GM21526 (cell line): ENCODE data around the gene ASXL2.
"Not testable (repeated sequence)": the region's sequence is repeated elsewhere in the genome, so short reads cannot be mapped to it uniquely, and the experiment has no call there.

Experiments
- ATAC-seq: cut with Tn5 transposase; IDR thresholded peaks from one replicate; pipeline ENCODE4 v1.9.1; 2021; ENCODE audit warnings: moderate library complexity; ENCODE audit not compliant: unreplicated experiment, low FRiP score

The ASXL2 gene

DNA sequence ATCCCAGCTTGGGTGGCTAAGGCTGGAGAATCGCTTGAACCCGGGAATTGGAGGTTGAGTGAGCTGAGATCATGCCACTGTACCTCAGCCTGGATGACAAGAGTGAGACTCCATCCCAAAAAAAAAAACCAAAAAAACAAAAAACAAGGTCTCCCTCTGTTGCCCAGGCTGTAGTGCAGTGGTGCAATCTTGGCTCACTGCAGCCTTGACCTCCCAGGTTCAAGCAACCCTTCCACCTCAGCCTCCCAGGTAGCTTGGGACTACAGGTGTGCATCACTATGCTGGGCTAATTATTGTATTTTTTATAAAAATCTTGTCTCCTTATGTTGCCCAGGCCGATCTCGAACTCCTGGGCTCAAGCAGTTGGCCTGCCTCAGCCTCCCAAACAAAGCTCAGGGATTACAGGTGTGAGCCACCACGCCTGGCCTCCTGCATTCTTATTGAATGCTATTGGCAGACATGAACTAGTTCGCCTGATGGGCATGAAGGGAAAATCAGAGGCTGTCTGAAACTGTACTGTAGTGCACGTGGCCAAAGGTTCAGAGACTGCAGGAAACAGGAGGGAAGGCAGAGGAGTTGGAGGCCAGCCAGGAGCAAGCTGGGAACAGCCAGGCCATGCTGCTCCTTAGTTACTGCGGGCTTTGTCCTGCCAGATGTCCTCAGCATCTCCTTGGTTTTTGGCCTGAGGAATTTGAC, 16.0 kb upstream of the ASXL2 start:
- no peak for ATAC-seq

DNA sequence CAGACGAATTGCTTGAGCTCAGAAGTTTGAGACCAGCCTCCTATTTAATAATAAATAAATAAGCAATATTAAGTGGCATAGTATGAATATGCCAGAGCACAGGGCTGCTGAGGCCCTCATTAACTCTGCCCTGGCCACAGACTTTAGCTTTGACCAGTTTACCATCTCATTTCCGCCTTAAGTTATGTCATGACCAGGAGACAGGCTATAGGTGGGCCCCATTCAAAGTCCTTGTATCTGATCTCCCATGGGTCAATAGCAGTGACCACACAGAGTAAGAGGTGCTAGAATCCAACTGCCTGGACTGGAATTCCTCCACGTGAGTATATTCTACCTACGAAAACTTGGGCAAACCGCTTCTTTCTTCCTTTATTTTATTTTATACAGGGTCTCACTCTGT, 13.4 kb upstream of the ASXL2 start:
- ATAC-seq = no peak

DNA sequence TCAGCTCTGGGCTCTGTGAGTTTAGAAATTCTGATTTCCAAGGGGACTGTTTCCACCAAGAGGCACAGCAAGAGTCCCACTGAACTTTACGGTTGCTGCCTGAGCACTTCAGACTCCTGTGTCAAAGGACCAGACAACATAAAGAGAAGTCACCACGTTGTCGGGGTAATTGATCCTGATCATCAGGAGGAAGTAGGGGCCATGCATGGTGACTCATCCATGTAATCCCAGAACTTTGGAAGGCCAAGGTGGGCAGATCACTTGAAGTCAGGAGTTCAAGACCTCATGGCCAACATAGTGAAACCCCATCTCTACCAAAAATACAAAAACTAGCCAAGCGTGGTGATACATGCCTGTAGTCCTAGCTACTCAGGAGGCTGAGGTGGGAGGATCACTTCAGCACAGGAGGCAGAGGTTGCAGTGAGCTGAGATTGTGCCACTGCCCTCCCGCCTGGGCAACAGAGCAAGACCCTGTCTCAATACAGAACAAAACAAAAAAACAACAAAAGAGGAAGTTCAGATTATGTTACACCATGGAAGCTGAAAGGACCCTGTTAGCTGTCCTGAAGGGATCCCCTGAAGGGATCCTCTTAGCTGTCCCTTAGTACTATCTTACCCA, 9.4 kb upstream of the ASXL2 start:
- no peak for ATAC-seq

DNA sequence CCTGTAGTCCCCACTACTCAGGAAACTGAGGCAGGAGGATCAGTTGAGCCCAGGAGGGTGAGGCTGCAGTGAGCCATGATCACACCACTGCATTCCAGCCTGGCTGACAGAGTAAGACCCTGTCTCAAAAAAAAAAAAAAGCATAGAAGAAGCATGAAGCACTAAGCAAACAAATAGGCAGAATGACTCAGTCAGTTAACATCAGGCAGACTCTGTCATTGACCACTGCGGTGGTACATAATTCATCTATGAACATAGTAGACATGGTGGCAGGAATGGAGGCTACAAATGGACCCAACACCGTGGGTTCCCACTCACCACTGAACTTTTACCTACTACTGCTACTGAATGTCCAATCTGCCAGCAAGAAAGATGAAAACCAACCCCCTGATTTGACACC, 7.6 kb upstream of the ASXL2 start:
- ATAC-seq = no peak

DNA sequence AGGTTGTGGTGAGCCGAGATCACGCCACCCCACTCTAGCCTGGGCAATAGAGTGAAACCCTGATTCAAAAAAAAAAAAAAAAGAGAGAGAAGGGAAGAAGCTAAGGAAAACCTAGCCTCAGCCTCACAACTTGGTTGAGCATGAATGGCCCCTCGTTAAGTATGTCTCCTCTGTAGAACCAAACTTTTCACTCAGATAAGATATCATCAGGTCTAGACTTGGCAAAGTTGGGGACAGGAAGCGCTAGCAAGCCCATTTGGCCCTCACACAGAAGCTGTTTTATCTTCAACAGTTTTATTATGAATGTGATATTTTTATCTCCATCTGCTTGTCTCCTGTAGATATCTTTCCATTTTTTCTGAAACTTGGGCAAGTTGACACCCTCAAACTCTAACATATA, 3.5 kb upstream of the ASXL2 start:
- ATAC-seq = no peak

DNA sequence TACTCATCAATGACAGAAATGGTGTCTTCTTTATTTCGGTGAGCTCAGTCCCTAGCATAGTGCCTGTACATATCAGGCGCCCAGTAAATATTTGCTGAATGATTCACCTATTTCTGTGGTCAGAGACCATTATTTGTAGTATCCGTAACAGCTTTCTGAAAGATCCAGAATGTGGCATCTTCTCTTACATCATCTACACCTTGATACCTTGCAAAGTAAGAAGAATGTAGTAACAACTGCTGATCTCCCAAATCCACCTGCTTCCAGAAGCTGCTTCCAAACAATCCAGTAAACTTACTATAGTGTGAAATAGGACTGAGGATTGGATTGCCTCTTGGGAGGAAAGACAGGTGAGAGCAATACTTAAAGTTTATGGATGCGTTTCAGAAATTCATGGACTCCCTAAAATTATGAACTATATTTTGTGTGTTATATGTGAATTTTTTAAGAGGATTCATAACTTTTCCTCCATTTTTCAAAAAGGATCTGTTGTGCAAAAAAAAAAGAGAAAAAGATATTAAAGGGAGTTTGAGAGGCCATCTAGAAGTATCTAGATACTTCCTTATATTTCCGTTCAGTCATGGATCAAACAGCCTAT, 945 bp upstream of the ASXL2 start:
- ATAC-seq = no peak

DNA sequence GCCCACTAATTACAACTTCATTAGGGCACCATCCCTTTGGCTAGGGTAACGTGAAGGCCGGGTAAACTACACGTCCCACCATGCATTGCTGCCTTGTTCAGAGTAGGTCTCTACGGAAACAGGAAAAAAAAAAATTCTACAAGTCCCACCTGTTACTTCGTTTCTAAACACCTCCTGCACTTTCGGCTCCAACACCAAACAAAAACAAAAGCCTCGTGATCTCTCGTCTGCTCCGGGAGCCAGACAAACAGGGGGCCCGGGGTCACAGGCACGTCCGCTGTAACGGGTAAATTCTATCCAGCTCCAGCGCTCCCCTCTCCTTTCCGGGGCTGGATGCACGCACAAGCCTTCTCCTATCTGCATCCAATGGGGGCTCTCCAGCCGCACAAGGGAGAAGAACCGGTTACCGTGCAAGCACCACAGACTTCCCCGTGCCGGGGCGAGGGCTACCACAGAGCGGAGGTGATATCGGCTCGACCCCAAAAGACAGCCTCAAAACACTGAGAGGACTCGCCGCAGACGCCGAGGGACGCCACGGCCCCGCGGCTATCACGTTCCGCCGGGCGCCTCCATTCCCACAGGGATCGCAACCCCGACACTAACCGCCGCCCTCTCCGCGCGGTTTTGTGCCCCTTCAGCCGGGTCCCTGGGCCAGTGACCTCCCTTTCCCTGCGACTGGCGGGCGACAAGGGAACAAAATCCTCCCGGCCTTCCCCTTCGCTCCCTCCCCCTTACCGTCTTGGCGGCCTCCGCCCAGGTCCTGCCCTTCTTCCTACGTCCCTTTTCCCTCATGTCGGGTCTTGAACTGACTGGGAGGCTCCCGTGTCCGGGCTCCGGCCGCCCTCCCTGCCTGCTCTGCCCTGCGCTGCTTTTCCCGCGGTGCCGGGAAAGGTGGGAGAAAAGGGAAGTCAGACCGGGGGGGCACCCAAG, 591 bp downstream of the ASXL2 start:
- peak; percentile 40 for ATAC-seq

DNA sequence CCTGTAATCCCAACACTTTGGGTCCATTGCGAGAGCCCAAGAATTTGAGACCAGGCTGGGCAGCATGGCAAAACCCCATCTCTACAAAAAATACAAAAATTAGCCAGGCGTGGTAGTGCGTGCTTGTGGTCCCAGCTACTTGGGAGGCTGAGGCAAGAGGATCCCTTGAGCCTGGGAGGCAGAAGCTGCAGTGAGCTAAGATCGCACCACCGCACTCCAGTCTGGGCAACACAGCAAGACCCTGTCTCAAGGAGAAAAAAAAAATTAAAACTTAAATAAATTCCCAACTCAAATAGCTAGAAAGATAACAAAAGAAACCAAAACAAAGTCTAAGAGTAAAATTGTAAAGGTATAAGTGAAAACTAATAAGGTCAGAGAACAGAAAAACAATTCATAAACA, 6.2 kb downstream of the ASXL2 start:
- no peak for ATAC-seq

DNA sequence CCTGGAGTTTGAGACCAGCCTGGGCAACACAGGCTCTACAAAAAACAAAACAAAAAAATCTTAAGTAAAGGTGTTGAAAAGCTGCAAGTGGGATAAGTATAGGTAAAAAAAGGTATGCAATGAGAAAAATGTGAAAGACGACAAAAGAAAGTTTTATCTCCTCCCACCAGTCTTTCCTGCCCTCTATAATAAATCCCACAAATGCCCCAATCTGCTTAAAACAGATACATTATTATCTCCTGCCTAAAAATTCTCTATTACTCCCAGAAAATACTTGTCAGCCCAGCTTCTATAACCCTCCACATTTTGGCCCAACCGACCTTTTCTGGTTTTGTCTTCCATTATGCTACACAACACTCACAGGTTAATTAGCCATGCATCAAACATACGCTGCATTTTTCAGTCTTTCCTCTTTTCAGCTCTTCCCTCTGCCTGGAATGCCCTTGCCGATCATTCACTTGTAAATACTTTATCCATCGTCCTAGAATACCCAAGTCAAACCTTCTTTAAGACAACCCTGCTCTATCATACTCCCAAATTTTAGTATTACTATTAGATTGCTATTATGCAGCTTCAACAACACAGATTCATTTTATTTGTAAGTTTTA, 10.8 kb downstream of the ASXL2 start:
- ATAC-seq = no peak

DNA sequence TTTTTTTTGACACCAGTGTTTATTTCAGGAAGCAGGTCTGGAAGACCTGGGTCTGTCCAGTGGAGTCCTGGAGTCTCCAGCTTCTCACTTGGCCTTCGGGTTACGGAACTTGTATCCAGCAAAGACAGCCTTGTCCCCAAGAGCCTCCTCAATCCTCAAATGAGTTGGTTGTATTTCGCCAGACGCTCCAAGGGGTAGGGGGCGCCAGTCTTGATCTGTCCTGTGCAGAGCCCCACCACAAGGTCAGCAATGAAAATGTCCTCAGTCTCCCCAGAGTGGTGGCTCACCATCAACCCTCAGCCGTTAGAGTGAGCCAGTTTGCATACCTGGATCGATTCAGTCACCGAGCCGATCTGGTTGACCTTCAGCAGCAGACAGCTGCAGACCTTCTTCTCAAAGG, 21.9 kb downstream of the ASXL2 start:
- ATAC-seq = no peak

DNA sequence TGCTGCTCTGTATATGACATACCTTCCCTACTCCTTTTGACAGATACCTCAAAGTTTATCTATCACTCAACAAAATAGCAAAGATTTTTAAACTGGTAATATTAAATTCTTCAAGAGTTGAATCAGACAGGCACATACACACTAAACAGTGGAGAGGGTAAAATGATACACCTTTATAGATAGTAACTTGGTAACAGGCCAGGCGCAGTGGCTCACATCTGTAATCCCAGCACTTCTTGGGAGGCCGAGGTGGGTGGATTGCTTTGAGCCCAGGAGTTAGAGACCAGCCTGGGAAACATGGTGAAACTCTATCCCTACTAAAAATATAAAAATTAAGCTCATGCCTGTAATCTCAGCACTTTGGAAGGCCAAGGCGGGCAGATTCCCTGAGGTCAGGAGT, 23.2 kb downstream of the ASXL2 start:
- no peak for ATAC-seq

DNA sequence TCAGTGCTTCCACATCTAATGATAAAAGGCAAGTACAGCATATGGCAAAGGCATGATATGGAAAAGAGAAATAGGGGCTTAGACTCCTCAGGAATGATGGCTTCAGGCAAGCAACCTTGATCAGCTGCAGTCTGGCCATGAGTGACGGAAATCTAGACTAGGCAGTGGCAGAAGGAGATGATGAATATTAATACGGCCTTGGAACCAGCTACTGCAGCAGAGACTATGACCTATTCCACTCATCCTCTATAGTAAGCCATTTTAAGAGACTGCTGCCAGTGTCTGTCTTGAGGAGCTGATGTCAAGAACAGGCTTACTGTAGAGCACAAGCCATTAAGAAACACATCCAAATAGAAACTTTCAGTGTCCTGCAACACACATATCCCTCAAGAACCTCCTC, 23.7 kb downstream of the ASXL2 start:
- ATAC-seq = no peak

DNA sequence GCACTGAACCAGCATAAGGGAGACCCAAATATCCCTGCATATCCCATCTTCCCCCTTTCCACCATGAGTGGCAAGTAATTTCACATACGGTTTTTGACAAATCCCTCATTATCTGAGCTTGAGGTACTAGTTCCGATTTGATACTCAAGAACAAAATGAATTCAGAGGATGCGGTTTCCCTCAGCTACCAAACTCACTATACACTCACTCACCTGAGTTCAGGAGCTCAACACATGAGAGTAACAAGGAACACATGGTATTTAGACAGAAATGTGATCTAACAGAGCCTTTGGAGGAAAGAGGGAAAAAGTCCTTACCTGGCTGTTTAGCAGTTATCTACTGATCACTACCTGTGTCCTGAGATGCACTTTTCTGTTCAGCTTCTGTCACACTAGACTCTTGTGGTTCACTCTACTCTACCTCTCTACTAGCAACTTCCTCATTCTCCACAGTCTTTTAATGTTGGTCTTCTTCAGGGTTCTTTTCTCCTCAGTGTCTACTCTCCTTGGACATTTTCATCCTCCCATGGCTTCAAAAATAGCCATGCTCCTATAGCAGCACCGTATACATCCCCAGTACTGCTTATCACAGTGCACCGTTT, 25.1 kb downstream of the ASXL2 start:
- ATAC-seq = no peak

DNA sequence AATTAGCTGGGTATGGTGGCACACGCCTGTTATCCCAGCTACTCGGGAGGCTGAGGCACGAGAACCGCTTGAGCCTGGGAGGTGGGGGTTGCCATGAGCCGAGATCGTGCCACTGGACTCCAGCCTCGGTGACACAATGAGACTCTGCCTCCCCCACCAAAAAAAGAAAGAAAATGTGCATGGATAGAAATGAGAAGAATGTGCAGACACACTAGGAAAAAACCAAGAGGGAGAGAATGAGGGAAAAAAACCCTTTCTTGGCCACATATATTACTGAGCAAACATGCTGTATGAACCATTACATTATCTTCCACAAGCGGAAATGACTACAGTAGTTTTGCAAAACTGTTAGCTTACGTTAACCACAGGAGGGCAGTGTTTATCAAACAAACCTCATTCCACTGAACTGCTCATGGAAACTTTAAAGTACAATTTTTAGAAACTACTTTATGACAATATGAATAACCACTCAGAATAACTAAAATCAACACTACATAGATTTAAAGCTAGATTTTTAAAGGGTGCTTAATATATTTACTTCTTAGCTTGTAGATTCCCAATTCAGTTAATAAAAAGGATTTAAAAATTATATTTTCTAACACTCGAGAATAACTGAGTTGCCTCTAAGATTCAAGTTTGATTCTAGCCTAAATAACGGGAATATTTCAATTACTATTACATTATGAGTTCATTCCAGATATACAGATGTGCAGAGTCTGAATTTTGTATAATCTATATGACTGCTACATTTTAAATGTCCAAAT, 26.4 kb downstream of the ASXL2 start:
- ATAC-seq = peak; percentile 75

DNA sequence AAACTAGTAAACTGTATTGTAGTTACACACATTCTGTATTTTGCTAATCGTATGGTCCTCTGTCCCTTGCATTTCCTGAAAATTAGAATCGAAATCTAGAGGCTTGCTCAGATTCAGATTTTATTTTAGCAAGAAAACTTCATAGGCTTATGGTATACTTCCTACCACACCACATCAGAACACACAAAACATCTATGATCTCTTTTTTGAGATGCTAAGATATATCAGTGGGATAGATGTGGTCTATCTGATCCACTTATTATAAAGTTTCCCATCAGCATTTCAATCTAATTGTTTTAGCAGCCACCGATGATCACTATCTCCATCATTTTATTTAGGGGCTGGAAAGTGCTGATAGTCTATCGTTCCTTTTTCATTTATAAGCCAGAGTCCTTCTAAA, 27.9 kb downstream of the ASXL2 start:
- not testable (repeated sequence) for ATAC-seq

DNA sequence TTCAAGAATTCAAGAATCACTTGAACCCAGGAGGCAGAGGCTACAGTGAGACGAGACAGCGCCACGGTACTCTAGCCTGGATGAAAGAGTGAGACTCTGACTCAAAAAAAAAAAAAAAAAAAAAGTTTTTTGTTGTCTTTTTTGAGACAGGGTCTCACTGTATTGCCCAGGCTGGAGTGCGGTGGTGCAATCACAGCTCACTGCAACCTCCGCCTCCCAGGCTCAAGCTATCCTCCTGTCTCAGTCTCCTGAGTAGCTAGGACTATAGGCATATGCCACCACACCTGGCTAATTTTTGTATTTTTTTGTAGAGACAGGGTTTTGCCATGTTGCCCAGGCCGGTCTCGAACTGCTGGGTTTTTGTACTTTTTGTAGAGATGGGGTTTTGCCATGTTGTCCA, 28.9 kb downstream of the ASXL2 start:
- not testable (repeated sequence) for ATAC-seq

DNA sequence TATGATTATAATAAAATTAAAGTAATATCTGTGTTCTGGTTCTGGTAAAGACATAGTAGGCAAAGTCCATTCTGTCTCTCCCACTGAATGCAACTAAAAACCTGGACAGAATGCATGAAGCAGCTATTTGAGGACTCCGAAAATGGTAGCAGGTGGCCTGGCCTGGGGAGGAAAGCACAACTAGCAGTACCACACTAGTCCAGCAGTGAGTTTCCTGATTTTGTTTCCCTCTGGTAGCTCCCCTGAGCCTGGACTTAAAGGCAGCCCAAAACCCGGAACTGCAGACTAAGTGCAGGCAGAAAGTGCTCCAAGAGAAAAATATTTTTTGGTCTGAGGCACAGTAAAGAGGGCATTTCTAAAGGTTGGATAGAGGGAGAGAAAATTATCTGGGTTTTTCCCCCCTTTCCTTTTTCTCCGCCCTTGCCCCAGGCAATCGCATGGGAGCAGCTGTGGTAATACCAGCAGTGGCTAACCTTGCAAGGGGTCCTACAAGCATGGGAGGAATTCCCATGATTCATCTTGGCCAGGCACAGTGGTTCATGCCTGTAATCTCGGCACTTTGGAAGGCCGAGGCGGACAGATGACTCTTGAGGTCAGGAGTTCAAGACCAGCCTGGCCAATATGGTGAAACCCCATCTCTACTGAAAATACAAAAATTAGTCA, 32.3 kb downstream of the ASXL2 start:
- ATAC-seq = no peak

DNA sequence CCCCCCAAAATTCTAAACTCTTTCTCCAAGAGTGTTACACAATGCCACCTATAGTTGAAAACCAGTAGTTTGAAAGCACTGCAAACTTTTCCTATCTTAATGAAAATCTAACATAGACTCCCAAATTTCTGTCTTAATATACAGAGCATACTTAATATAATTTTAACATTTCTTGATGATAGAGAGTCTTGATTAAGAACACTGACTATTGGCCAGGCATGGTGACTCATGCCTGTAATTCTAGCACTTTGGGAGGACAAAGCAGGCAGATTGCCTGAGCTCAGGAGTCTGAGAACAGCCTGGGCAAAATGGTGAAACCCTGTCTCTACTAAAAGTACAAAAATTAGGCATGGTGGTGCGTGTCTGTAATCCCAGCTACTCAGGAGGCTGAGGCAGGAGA, 34.2 kb downstream of the ASXL2 start:
- ATAC-seq = no peak

DNA sequence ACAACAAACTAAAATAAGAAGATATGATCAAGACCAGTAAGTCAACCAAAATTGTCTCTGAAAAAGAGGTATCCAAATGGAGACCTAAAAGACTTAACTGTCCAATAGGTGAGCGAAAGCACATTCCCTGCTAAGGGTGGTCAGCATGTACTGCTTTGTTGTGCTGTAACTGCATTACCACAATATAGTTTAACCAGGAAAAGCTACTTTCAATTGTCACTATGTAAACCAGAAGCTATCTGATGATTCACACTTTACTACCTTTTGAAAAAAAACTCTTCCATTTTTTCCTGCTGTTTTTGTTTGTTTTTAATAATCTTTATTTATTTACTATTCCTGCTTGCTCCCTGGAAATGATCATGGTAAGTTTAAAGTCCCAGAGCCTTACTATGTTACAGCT, 36.1 kb downstream of the ASXL2 start:
- ATAC-seq = no peak
